GM19193 (cell line): ENCODE results near the gene COL24A1.

Source experiments
- POLR2A ChIP-seq: IDR thresholded peaks from 4 replicates; pipeline ENCODE4 v1.6.1; 2011; ENCODE audit not compliant: insufficient read depth, insufficient read length; ENCODE audit errors: extremely low read depth

The COL24A1 gene

DNA sequence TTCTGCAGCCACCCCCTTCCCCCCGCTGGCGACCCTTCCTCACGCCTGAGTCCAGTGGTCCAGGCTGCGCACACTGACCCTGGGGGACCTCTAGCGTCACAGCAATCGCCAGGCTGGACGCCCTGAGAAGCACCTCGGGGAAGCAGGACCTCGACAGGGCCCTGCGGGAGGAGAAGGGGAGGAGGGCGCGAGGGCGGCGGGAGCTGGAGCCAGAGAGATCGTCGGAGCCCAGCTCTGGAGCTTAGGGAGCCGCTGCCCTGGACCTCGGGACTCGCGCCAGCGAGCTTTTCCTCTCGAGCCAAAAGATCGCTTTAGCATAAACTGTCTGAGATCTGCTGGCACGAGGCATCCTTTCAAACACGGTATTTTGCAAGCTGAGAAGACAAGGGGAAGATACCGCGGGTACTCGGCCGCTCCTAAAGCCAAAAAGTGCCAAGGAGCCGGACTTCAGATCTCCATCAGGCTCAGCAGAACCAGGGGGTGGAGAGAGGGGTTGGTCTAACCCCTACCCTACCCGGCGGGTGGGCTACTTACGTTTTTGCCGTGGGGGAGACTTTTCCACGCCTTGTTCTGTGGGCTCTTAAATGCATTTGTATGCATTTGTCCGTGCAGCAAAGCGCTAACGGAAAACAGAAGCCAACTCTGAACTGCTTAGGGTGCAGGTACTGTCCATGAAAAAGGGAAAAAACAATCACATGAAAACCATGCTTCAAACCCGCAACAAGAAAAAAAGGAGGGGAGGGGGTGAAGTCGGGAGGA lies 586 bp downstream of the COL24A1 start:
- no peak for TF ChIP-seq POLR2A

DNA sequence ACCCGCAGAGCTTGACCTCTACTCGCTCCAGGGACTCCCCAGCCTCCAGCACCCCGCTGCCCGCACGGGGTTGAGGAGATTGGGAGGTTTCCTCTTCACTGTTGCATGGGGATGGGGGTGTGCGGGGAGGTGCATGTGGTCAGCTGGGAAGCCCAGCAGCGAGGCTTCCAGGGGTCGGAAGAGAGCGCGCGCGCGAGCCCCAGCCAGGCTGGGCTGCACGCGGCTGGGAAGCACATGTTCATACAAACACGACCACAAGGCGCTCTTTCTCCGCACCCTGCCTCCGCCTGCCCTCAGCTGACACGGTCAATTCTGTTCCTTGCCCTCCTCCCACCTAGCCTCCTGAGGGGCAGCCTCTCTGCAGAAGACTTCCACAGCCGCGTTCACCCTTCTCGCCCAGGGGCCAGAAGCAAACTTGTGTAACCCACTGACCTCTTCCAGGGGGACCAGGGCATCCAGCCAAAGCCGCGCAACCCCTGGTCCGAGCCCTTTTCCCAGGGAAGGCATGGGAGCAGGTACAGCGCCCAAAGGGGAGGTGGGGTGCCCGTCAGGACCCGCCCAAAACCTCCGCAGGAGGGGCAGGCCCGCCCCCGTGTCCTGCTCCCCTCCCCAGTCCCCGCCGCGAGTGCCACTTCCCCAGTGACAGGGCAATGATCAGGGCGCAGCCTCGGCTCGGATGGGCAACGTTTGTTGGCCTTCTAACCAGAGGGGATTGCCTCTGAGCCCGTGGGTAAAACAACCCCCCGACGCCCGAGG lies 1.3 kb downstream of the COL24A1 start:
- no peak for TF ChIP-seq POLR2A

DNA sequence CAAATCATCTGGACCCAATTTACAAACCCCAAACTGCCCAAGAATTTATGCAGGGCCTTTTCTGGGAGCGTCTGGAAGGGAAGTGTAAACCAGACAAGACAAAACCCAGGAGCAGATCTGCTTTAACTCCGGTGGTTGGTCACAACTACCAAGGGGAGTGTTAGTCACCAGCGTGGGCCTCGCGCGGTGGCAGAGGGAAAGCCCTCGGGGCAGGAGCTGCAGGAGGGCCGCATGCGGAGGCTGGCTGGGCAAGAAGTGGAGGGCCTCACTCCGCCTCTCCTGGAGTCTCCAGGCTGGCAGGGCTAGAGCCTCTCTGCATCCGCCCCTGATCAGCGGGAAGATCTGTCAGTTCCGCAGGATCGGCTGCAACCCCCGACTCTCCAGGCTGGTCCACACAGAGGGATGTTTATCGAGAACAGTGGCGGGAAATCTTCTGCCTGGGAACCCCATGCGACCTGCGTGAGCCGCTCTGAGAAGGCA lies 2.0 kb downstream of the COL24A1 start:
- no peak for TF ChIP-seq POLR2A

DNA sequence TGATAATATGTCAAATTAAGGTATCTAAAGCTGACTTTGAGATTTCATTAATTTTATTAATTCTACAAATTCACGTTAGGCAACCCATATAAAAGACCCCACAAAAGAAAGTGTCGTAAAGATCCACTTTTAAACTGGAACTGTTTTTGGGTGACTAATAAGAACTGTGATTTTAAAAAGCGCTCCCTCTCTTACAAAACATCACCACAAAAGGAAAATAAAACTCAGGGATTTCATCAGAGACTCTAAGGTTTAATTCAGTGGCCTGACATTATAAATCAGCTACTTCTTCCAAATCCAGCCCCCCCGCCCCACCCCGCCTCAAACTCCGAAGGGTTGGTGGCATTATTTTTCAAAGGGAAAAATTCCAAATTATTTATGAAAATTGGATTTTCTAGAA lies 2.7 kb downstream of the COL24A1 start:
- TF ChIP-seq POLR2A, result no peak

DNA sequence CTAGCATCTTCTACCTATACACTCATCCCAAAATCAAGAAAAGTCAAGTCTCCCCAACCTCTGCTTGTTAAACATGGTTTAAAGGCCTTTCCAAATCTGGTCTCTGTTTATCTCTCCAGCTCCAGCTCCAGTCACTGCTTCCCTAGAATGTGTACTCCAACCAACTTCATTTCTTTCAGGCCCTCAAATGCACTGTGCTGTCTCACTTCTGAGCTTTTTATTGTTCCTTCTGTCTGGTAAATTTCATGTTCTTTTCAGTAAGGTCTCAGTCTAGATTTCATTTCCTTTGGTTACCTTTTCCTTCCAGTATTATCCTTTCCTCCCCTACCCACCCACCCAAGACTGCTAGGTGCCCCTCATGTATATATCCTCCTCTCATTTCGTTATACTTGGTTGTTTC lies 3.7 kb downstream of the COL24A1 start:
- TF ChIP-seq POLR2A, result no peak

DNA sequence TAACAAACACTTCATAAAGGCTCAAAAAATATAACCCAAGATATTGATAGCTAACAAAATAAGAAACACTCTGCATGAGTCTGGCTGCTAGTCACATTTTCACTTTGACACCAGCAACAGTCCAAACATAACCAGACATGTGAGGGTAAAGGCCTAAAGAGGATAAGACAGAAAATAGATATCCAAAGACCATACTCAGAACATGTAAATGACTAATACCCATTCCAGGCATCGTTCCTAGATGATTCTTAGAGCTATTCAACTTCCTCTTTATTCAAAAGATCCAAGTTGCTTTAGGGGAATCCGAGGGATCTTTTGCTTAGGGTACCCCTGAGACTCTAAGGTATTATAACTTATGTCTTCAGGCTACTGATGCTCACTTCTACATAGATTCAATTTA lies 5.1 kb downstream of the COL24A1 start:
- TF ChIP-seq POLR2A, result no peak

DNA sequence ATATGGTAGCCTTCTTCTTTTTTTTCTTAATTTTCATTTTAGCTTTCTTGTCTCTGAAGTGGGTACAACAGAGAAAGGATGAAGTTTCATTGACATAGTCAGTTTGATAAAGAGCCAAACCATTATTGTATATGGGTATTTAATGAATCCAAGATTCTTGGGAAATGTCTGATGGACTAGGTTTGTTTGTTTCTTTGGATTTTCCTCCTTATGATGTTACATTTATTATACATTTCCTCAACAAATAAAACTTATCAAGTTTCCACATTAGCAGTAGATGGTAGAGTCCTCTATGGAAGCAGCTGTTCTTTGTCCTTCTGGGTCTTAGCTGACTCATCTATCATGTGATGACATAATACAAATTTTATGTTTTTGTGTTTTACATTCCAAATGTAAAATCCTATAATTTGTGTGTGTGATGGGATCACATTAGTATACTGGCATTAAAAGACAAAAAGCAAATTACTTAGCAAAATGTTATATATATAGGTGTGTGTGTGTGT lies 6.0 kb downstream of the COL24A1 start:
- no peak for TF ChIP-seq POLR2A

DNA sequence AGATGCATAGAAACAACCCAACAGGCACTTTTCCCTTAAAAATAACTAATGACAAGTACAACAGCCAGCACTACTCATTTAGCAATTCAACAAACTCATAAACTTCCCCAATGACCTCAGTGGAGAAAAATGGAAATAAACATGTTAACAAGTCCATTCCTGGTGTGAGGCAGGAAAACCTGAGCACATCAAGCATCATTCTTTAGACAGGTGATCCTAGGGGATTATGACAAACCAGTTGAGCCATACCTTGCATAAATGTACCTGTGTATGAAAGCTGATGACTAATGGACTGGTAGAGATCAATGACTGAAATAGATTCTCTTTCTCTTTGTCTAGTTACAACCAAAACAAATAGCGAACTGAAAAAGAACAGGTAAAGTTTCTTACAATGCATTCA lies 7.0 kb downstream of the COL24A1 start:
- TF ChIP-seq POLR2A, result no peak

DNA sequence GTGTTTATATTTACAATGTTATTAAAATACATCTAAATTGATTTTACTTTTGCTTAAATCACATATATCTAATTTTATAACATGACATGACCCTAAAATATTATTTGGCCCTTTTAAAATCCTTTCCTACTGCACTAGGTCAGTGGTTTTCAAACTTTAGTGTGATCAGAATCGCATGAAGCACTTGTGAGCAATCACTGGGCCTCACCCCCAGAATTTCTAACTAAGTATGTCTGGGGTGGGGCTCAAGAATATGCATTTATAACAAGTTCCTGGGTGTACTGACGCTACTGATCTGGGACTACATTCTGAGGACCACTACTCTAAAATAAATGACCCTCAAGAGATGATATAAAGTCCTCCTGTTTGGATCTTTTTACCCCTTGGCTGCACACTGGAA lies 8.8 kb downstream of the COL24A1 start:
- TF ChIP-seq POLR2A, result no peak

DNA sequence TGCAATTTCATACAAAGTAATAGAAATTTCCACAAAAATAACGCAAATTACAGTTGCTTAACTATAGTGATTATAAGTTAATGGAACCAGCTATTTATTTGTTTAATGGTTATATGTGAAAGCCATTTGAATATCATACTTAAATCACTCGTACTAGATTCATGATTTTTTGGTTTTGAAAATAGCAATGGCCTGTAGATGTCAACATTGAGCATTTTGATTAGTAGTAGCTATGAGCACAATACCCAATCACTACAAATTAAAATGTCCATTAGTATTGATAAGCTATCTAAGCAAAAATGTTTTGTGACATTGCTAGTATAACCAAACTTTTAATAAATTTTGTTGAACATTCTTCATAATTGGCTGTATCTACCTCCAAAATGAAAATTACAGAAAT lies 10.0 kb downstream of the COL24A1 start:
- TF ChIP-seq POLR2A, result no peak

DNA sequence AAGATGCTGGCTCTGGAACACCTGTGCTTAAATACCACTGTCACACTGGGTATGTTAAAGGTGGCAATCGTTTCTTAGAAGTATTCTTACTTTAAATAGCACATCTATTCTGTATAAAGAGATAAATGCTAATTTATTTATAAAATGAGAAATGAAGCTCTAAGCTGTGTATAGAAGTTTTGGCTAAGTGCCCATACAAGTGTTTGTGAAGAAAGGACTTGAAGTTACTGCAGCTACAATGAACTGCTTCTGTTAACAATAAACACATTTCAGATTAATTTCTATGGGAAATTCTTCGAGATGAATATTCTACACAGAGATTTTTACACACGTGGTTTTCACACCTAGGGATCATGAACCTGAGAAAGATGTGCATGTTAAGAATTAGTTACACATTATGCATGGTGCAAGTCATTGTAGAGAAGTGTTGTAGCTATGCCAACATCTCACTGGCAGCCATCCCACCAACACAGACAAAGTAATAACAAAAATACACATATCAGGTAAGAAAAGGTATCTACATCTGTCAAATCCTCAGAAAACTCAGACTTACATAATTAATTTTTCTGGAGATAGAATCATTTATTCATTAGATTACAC lies 16.2 kb downstream of the COL24A1 start:
- no peak for TF ChIP-seq POLR2A

DNA sequence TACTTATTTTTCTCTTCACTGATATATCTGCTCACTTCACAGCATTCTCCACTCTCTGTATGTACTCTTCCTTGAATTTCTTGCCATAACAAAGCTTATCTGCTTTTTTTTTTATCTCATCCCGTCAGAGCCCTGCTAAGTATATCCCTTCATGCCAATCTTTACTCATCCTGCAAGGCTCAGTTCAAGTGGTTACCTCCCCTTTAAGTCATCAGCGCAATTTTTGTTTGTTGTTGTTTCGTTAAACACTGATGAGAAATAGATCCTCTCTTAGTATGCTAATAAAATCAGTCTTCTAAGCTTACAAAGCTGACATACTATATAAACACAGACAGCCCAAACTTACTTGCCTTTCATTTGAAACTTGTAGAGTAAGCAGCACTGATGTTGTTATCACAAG lies 17.8 kb downstream of the COL24A1 start:
- no peak for TF ChIP-seq POLR2A

DNA sequence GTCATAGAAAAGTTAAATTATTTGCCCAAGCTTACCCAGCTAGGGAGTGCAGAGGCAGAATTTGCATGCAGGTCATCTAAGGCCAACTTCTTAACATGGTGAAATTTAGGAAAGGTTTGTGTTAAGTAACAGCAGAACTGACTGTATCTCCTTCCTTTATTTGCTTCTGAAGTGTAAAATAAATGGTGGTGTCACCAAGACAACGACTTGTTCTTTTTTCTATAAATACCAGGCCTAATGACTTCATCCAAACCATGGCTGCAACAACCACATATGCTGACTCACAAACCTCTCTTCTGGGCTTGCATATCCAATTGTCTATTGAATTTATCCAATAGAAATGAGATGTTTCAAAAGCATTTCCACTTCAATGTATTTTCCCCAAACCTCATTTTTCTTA lies 19.1 kb downstream of the COL24A1 start:
- no peak for TF ChIP-seq POLR2A

DNA sequence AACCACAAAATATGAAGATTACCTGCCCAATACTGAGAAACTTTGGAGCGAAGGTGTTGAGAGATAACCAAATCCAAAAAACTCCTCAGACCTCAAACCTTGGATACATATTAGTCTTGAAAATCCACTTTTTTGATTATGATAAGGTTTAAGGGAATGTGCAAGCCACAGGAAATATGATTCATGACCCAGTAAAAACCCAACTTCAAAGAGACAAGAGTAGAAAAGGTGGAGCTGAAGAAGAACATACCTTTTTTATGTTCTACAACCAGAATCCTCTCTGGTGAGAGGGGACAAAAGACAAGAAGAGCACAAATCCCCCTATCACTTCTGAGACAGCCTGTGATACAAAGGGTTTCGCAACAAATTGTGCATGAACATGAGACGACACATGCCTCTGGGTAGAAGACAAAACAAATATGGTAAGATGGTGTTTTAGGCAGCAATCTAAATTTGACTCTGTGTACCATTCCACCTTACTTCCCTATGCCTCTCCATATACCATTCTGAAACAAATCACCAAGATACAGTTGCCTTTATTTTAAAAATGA lies 37.3 kb downstream of the COL24A1 start:
- TF ChIP-seq POLR2A, result no peak

DNA sequence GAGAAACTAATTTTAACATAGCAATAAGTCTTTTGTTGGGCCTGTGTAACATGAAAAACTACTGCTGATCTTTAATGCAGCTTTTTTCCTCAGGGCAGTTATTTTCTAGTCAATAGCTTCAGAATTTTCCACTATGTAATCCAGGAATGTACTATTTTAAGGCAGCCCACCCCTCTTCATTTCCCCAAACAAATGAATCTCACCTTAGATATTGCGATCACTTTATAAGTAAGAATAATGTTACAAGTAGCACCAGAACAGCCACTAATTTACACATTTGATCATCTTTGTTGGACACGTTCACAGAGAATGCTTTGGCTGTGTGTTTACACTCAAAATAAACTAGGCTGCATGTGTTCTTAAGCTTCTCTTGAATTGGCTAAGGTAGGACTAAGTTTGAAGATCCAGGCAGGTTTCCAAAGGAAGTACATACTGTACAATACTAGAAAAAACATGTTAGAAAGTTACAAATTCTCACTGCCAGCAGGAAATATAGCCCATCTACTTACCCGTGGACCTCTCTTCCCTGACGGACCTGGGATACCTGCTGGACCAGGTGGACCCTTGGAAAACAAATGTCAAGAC lies 41.7 kb downstream of the COL24A1 start:
- no peak for TF ChIP-seq POLR2A
